GM21786 (cell line): ENCODE measurements around the gene PIGU.
"Not testable (repeated sequence)": the region's sequence is repeated elsewhere in the genome, so short reads cannot be mapped to it uniquely, and the experiment has no call there.

Experiments used
- ATAC-seq: cut with Tn5 transposase; IDR thresholded peaks from one replicate; pipeline ENCODE4 v1.9.1; 2021; ENCODE audit not compliant: unreplicated experiment

Gene PIGU

GRCh38 chr20:34516247-34517113, 160.4 kb downstream of the PIGU start, which contains the start of gene DYNLRB1:
DYNLRB1 (plus strand) TSS chr20:34516422; CDS start chr20:34516459, 37 bp downstream.
- ATAC-seq: peak; percentile 68

DNA sequence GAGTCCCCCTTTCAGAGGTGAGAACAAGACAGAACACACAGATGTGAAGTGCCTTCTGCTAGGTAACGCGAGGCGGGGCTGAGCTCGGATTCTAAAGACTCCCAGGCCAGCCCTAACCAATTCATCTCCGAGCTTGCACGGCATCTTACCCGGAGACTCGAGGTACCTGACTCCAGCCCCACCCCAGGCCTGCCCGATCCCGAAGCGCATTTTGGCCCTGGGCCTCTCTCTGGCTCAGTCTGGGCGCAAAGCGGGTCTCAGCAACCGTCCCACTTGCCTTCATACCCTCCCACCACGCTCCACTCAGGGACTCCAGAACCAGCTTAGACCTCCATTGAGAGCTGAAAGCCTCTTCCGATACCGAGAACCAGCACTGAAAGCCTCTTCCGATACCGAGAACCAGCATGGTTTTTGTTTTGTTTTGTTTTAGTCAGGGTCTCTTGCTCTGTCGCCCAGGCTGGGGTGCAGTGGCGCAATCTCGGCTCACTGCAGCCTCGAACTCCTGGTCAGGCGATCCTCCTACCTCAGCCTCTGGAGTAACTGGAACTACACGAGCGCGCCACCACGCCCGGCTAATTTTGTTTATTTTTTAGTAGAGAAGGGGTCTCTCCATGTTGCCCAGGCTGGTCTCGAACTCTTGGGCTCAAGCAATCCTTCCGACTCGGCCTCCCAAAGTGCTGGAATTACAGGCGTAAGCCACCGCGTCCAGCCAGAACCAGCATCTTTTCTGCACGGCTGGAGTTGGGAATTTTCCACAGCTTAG, 161.2 kb downstream of the PIGU start:
- peak; percentile 50 for ATAC-seq

DNA sequence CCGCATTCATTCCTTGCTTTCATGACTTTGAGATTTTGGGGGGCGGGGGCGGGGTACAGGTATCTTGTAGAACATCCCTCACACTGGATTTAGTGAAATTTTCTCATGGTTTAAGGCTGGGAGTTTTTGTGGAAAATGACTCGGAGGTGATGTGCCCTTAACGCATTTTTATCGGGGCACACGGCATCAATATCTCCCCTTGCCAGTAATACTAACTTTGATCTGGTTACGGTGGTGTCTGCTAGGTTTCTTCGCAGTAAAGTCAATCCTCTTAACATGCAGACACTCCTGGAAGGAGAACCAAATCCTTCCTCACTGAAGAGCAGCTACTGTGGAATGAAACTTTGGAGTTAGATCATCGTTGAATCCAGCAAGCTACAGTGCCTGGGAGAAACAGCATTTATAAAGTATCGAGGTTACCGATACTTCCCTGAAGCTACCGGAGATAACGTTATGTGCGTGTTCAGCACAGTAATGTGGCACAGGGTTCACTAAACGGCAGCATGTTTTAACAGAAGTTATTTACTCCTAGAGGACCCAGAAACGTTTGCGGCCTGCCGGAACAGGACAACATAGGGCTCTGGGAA, 161.9 kb downstream of the PIGU start:
- no peak for ATAC-seq

GRCh38 chr20:34514034-34514433, 162.9 kb downstream of the PIGU start:
- not testable (repeated sequence) for ATAC-seq

GRCh38 chr20:34512955-34513419, 163.9 kb downstream of the PIGU start:
- ATAC-seq: no peak

GRCh38 chr20:34512266-34512954, 164.5 kb downstream of the PIGU start:
- ATAC-seq: no peak

DNA sequence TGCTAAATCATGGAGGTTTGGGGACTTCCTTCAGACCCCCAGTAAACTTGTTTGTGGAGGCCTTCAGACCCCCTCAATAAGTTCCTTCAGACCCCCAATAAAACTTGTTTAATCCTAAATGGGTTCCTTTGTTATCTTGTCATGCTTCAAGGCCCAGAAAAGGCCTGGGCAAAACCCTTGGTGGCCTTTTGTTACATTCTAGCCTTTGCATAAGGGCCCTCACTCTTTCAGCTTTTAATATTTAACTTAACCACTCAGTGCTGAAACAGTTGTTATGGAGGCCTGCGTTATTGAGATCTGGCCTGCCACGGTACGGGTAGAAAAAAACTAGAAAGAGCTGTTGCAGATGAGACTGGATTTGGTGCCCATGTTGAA, 165.0 kb downstream of the PIGU start:
- ATAC-seq: no peak

- no peak for ATAC-seq
Measured at GRCh38 chr20:34510575-34510974, 166.3 kb downstream of the PIGU start.
